Liver (tissue), 9 donors: Measurements from ENCODE around the gene ROBO2. TPM values are rescaled to one million over a fixed set of nuclear protein-coding genes. Genes with fewer than 3 reads are reported as not detected.

Source experiments
- DNase-seq: peaks from one replicate; pipeline ENCODE4 v3.0.0-alpha.2; 2017; ENCODE audit warnings: low spot score
- H3K27ac ChIP-seq, 2 donors: one replicate each; pipeline ENCODE4 v1.7.0; 2013; ENCODE audit warnings: inconsistent platforms in 2 of 2, low read length in 2 of 2, control low read depth in 1 of 2, low read depth in 1 of 2, mild to moderate bottlenecking in 1 of 2
- H3K27me3 ChIP-seq, 4 donors: one replicate each; pipeline versions ENCODE4 v1.6.1 to v1.7.0; 2013; ENCODE audit warnings: low read length in 3 of 4, inconsistent platforms in 1 of 4, mild to moderate bottlenecking in 1 of 4, moderate library complexity in 1 of 4; ENCODE audit not compliant: control insufficient read depth in 4 of 4, insufficient read depth in 4 of 4
- H3K36me3 ChIP-seq, 4 donors: one replicate each; pipeline versions ENCODE4 v1.6.1 to v1.7.0; 2013; ENCODE audit warnings: low read length in 3 of 4, mild to moderate bottlenecking in 3 of 4, low read depth in 1 of 4, moderate library complexity in 1 of 4; ENCODE audit not compliant: control insufficient read depth in 4 of 4, insufficient read depth in 3 of 4
- H3K4me1 ChIP-seq, 4 donors: one replicate each; pipeline versions ENCODE4 v1.6.1 to v1.7.0; 2013; ENCODE audit warnings: low read length in 3 of 4, mild to moderate bottlenecking in 3 of 4, moderate library complexity in 1 of 4; ENCODE audit not compliant: control insufficient read depth in 4 of 4, insufficient read depth in 4 of 4
- H3K4me3 ChIP-seq, 3 donors: one replicate each; pipeline versions ENCODE4 v1.6.1 to v1.7.0; 2013; ENCODE audit warnings: low read length in 3 of 3, control low read depth in 1 of 3, low read depth in 1 of 3, mild to moderate bottlenecking in 1 of 3
- H3K9ac ChIP-seq, 2 donors: one replicate each; pipeline ENCODE4 v1.7.0; 2013; ENCODE audit warnings: low read length in 2 of 2, mild to moderate bottlenecking in 2 of 2, moderate library complexity in 2 of 2, control low read depth in 1 of 2, low read depth in 1 of 2
- H3K9me3 ChIP-seq, 4 donors: one replicate each; pipeline versions ENCODE4 v1.6.1 to v1.7.0; 2013; ENCODE audit warnings: low read length in 3 of 4; ENCODE audit not compliant: control insufficient read depth in 4 of 4
- EGR1 ChIP-seq, 2 donors: IDR thresholded peaks; 2 replicates each; pipeline ENCODE4 v1.6.1; 2016 to 2018; ENCODE audit warnings: antibody characterized with exemption in 2 of 2, low read depth in 2 of 2
- FOXA1 ChIP-seq: IDR thresholded peaks from 2 replicates; pipeline ENCODE4 v1.6.1; 2016; ENCODE audit warnings: antibody characterized with exemption
- FOXA2 ChIP-seq: IDR thresholded peaks from 2 replicates; pipeline ENCODE4 v1.6.1; 2016; ENCODE audit warnings: antibody characterized with exemption
- GABPA ChIP-seq, 2 donors: IDR thresholded peaks in 1 of 2; conservative IDR thresholded peaks in 1 of 2; 2 replicates each; pipeline ENCODE4 v1.6.1; 2016; ENCODE audit warnings: antibody characterized with exemption in 2 of 2, mild to moderate bottlenecking in 1 of 2, moderate library complexity in 1 of 2
- HNF4A ChIP-seq, 2 donors: conservative IDR thresholded peaks; 2 replicates each; pipeline ENCODE4 v1.6.1; 2016; ENCODE audit warnings: antibody characterized with exemption in 2 of 2, mild to moderate bottlenecking in 2 of 2
- HNF4G ChIP-seq: IDR thresholded peaks from 2 replicates; pipeline ENCODE4 v1.6.1; 2016; ENCODE audit warnings: antibody characterized with exemption
- JUND ChIP-seq, 2 donors: IDR thresholded peaks; 2 replicates each; pipeline ENCODE4 v1.6.1; 2016; ENCODE audit warnings: antibody characterized with exemption in 2 of 2
- MAX ChIP-seq: IDR thresholded peaks from 2 replicates; pipeline ENCODE4 v1.6.1; 2016; ENCODE audit warnings: antibody characterized with exemption
- NR2F2 ChIP-seq: IDR thresholded peaks from 2 replicates; pipeline ENCODE4 v1.6.1; 2016; ENCODE audit warnings: antibody characterized with exemption
- RAD21 ChIP-seq, 2 donors: IDR thresholded peaks; 2 replicates each; pipeline ENCODE4 v1.6.1; 2016; ENCODE audit warnings: antibody characterized with exemption in 2 of 2, mild to moderate bottlenecking in 2 of 2
- REST ChIP-seq: IDR thresholded peaks from 2 replicates; pipeline ENCODE4 v1.6.1; 2016; ENCODE audit warnings: antibody characterized with exemption, mild to moderate bottlenecking
- RXRA ChIP-seq, 2 donors: IDR thresholded peaks; 2 replicates each; pipeline ENCODE4 v1.6.1; 2017 to 2018; ENCODE audit warnings: antibody characterized with exemption in 2 of 2, mild to moderate bottlenecking in 1 of 2
- SP1 ChIP-seq: IDR thresholded peaks from 2 replicates; pipeline ENCODE4 v1.6.1; 2018; ENCODE audit warnings: antibody characterized with exemption, mild to moderate bottlenecking
- TAF1 ChIP-seq: conservative IDR thresholded peaks from 2 replicates; pipeline ENCODE4 v1.6.1; 2016; ENCODE audit warnings: antibody characterized with exemption, mild to moderate bottlenecking
- YY1 ChIP-seq: IDR thresholded peaks from 2 replicates; pipeline ENCODE4 v1.6.1; 2016; ENCODE audit warnings: antibody characterized with exemption, mild to moderate bottlenecking
- WGBS: extraction: QIAGEN DNeasy Blood & Tissue Kit; methylation state at CpG from one replicate; pipeline ENCODE4 v1.1.7; 2013; 5-methylcytosine and 5-hydroxymethylcytosine counted together
- polyA plus RNA-seq, 2 donors: library from polyadenylated mRNA; stranded (reverse) in 1 of 2; unstranded in 1 of 2; fragments of 200-250 nt in 1 of 2; fragments of >200 nt in 1 of 2; fragmentation: Nextera tagmentation in 1 of 2; extraction: Ambion mirVana in 1 of 2; gene quantifications; one replicate each; pipeline versions ENCODE4 v1.2.1 to v1.2.3, GENCODE V29; 2013 to 2015
- total RNA-seq, 2 donors: library from RNA; depleted of rRNA; stranded (reverse); fragments of >200 nt; gene quantifications; one replicate each; pipeline ENCODE4 v1.2.3, GENCODE V29; 2014
- TF ChIP-seq, protein P1 (sequence below): fragments of 150-350 bp; IDR thresholded peaks from 2 replicates; pipeline ENCODE4 v1.5.1; 2017; ENCODE audit warnings: improper control_type of control experiment, low read depth, low read length; ENCODE audit not compliant: missing input control
- TF ChIP-seq, protein P2 (sequence below): IDR thresholded peaks from 2 replicates; pipeline ENCODE4 v1.6.1; 2016; ENCODE audit warnings: antibody characterized with exemption
- TF ChIP-seq, protein P3 (sequence below): IDR thresholded peaks from 2 replicates; pipeline ENCODE4 v1.6.1; 2016; ENCODE audit warnings: antibody characterized with exemption
- donor health status: healthy.
- donor health status: healthy.
- donor health status: healthy.
- donor health status: healthy.
- donor health status: healthy.

The ROBO2 gene
- total and polyA plus RNA-seq, 4 donors: 0.22 to 19.4 (median 1.1) TPM

DNA sequence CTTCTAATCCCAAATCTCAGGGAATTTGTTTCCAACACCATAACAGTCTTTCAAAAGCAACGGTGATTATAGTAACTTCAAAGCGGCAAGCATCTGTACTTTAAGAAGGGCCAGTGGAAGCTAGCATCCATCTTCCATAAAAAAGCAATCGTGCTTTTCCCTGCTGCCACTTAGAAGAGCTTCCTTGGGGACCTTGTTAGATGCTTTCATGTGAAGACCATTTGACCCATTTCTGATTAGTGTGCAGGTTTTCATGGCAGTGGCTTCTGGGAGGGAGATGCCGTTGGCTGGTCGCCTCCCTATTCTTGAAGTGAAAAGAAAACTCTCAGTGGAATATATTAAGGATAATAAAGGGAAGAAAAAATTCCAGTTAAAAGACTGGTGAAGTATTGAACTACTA lies 354.1 kb downstream of the ROBO2 start:
- H3K36me3 ChIP-seq: no peaks in the 10 kb centered on the region
- no peak overlapping the region for H3K4me3 ChIP-seq
- DNase-seq: no peak
- no peaks in the 10 kb centered on the region for H3K9me3 ChIP-seq
- H3K27ac ChIP-seq: no peak overlapping the region
- H3K27me3 ChIP-seq: no peaks in the 10 kb centered on the region
- H3K9ac ChIP-seq: no peak overlapping the region
- no peaks in the 10 kb centered on the region for H3K4me1 ChIP-seq
- TF ChIP-seq, protein P1, sequence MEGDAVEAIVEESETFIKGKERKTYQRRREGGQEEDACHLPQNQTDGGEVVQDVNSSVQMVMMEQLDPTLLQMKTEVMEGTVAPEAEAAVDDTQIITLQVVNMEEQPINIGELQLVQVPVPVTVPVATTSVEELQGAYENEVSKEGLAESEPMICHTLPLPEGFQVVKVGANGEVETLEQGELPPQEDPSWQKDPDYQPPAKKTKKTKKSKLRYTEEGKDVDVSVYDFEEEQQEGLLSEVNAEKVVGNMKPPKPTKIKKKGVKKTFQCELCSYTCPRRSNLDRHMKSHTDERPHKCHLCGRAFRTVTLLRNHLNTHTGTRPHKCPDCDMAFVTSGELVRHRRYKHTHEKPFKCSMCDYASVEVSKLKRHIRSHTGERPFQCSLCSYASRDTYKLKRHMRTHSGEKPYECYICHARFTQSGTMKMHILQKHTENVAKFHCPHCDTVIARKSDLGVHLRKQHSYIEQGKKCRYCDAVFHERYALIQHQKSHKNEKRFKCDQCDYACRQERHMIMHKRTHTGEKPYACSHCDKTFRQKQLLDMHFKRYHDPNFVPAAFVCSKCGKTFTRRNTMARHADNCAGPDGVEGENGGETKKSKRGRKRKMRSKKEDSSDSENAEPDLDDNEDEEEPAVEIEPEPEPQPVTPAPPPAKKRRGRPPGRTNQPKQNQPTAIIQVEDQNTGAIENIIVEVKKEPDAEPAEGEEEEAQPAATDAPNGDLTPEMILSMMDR: no peak
- TF ChIP-seq HNF4A (conservative IDR thresholded peaks at IDR 0.05) (no peak), TAF1 (no peak), REST (no peak), RXRA (IDR thresholded peaks at IDR 0.05) (no peak), HNF4G (no peak), FOXA2 (no peak), RAD21 (IDR thresholded peaks at IDR 0.05) (no peak), NR2F2 (no peak), SP1 (no peak), FOXA1 (no peak), GABPA (IDR thresholded peaks at IDR 0.05 in 1 of 2, conservative IDR thresholded peaks at IDR 0.05 in 1 of 2) (no peak), YY1 (no peak), JUND (IDR thresholded peaks at IDR 0.05) (no peak), EGR1 (IDR thresholded peaks at IDR 0.05; ENCODE audit: low read depth in 2 of 2) (no peak), MAX (no peak)
- TF ChIP-seq, protein P2, sequence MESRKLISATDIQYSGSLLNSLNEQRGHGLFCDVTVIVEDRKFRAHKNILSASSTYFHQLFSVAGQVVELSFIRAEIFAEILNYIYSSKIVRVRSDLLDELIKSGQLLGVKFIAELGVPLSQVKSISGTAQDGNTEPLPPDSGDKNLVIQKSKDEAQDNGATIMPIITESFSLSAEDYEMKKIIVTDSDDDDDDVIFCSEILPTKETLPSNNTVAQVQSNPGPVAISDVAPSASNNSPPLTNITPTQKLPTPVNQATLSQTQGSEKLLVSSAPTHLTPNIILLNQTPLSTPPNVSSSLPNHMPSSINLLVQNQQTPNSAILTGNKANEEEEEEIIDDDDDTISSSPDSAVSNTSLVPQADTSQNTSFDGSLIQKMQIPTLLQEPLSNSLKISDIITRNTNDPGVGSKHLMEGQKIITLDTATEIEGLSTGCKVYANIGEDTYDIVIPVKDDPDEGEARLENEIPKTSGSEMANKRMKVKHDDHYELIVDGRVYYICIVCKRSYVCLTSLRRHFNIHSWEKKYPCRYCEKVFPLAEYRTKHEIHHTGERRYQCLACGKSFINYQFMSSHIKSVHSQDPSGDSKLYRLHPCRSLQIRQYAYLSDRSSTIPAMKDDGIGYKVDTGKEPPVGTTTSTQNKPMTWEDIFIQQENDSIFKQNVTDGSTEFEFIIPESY: no peak
- TF ChIP-seq, protein P3, sequence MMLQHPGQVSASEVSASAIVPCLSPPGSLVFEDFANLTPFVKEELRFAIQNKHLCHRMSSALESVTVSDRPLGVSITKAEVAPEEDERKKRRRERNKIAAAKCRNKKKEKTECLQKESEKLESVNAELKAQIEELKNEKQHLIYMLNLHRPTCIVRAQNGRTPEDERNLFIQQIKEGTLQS: no peak
- WGBS: 81% methylated on average over 5 of the region's 5 CpGs
